HG03565 (cell line): Measurements from ENCODE around the gene OR4N5.

Experiments used
- ATAC-seq: cut with Tn5 transposase; IDR thresholded peaks from one replicate; pipeline ENCODE4 v1.9.1; 2021; ENCODE audit warnings: mild to moderate bottlenecking, moderate library complexity; ENCODE audit not compliant: unreplicated experiment

Gene OR4N5

GRCh38 chr14:20194101-20194500 is 55.5 kb downstream of the OR4N5 start:
- no peak for ATAC-seq
